Fibroblast of pulmonary artery (primary cell): Measurements from ENCODE around the gene CD300LB.
"Not testable (repeated sequence)": the region's sequence is repeated elsewhere in the genome, so short reads cannot be mapped to it uniquely, and the experiment has no call there.

ENCODE experiments used
- DNase-seq: peaks from one replicate; pipeline ENCODE4 v3.0.0-alpha.2; 2010; ENCODE audit warnings: low read depth
- H3K4me3 ChIP-seq: replicated peaks from 2 replicates; pipeline ENCODE4 v1.5.1; 2011; ENCODE audit warnings: low read depth, mild to moderate bottlenecking, control low read depth, low read length, moderate library complexity
- CTCF ChIP-seq: IDR thresholded peaks from 2 replicates; pipeline ENCODE4 v1.5.1; 2011; ENCODE audit warnings: mild to moderate bottlenecking, control low read depth, low read length, inconsistent platforms; ENCODE audit errors: missing control alignments

CD300LB gene

GRCh38 chr17:74521701-74522201 lies 9.5 kb downstream of the CD300LB start:
- H3K4me3 ChIP-seq: no peak overlapping the region
- no peak for TF ChIP-seq CTCF
- no peak for DNase-seq

GRCh38 chr17:74520790-74521480 lies 10.3 kb downstream of the CD300LB start:
- no peak overlapping the region for H3K4me3 ChIP-seq
- TF ChIP-seq CTCF: no peak
- no peak for DNase-seq

GRCh38 chr17:74520016-74520434 lies 11.2 kb downstream of the CD300LB start:
- H3K4me3 ChIP-seq: no peak overlapping the region
- no peak for DNase-seq
- TF ChIP-seq CTCF: no peak

- not testable (repeated sequence) for H3K4me3 ChIP-seq, DNase-seq
Measured at GRCh38 chr17:74518413-74518981, 12.8 kb downstream of the CD300LB start.

- no peak for TF ChIP-seq CTCF
- DNase-seq: no peak
- H3K4me3 ChIP-seq: no peak overlapping the region
Measured at GRCh38 chr17:74516561-74517328, 14.5 kb downstream of the CD300LB start.

GRCh38 chr17:74515941-74516340 lies 15.3 kb downstream of the CD300LB start:
- H3K4me3 ChIP-seq: no peak overlapping the region
- DNase-seq: no peak
- TF ChIP-seq CTCF: no peak

GRCh38 chr17:74514632-74515334 lies 16.5 kb downstream of the CD300LB start:
- no peak for TF ChIP-seq CTCF
- H3K4me3 ChIP-seq: no peak overlapping the region
- DNase-seq: no peak
